ENCODE results near the gene WNT8B. TPM values are rescaled to one million over a fixed set of nuclear protein-coding genes. Genes with fewer than 3 reads are reported as not detected.

The WNT8B gene
- total and polyA plus RNA-seq, 2 donors (not counting 1 experiment from before 2014, with no cell fraction given) = not detected

GRCh38 chr10:100509241-100509840 lies 46.5 kb downstream of the WNT8B start:
- Histone ChIP-seq H3K79me2 (ENCODE audit: control insufficient read depth, insufficient read depth, low read length) (no peaks in the 10 kb centered on the region), H3K4me1 (ENCODE audit: control insufficient read depth in 2 of 2, insufficient read depth in 2 of 2, low read length in 2 of 2) (no peaks in the 10 kb centered on the region), H3K27me3 (replicated peaks in 1 of 4; ENCODE audit: control extremely low read depth in 1 of 4, control insufficient read depth in 3 of 4, insufficient read depth in 4 of 4, low read length in 3 of 4) (no peaks in the 10 kb centered on the region), H2AFZ (ENCODE audit: insufficient read depth, low read depth, low read length, poor library complexity, severe bottlenecking) (no peak overlapping the region), H3K27ac (ENCODE audit: low read length in 2 of 2) (no peak overlapping the region), H3K9me3 (ENCODE audit: control extremely low read depth in 1 of 3, control insufficient read depth in 2 of 3, insufficient read depth in 1 of 3, low read length in 2 of 3) (no peaks in the 10 kb centered on the region), H4K20me1 (ENCODE audit: control insufficient read depth, insufficient read depth, low read length, poor library complexity, severe bottlenecking) (no peaks in the 10 kb centered on the region), H3K36me3 (replicated peaks in 1 of 2; ENCODE audit: control extremely low read depth in 1 of 2, control insufficient read depth in 1 of 2, extremely low read depth in 1 of 2, insufficient read depth in 2 of 2, low read length in 1 of 2) (peaks cover 0 to 13% of the 10 kb centered on the region in 2 experiments), H3K4me3 (ENCODE audit: control extremely low read depth in 1 of 5, extremely low read depth in 1 of 5, insufficient read depth in 1 of 5, low read depth in 2 of 5, low read length in 4 of 5) (no peak overlapping the region), H3K9ac (ENCODE audit: low read length) (no peak overlapping the region), H3K4me2 (replicated peaks; ENCODE audit: low read depth, low read length, poor library complexity, severe bottlenecking) (no peak overlapping the region)
- H3K9me3 Mint-ChIP-seq (ENCODE audit: insufficient read depth) = no peaks in the 10 kb centered on the region
- CTCF ChIA-PET = interaction anchor here (0.7 to 1.8 kb wide), 7 partner anchors 9 to 663 kb away, joined by 3 to 5 read pairs (median 4); no protein-coding TSS in a partner anchor
- no peak overlapping the region for H3K4me3 Mint-ChIP-seq
- no peak overlapping the region for H3K27ac Mint-ChIP-seq
- no peak for DNase-seq
- POLR2A ChIA-PET = no interaction called here
- ATAC-seq (ENCODE audit: low read depth) = no peak
- 86% methylated on average over 6 of the region's 8 CpGs for WGBS (ENCODE audit: insufficient coverage)
- no peaks in the 10 kb centered on the region for H3K27me3 Mint-ChIP-seq
- H3K4me1 Mint-ChIP-seq = no peaks in the 10 kb centered on the region
- TF ChIP-seq CTCF (IDR thresholded peaks at IDR 0.05) = no peak
- intact Hi-C loops (cut with micrococcal nuclease) = no loop called here

GRCh38 chr10:100510533-100511308 lies 47.9 kb downstream of the WNT8B start:
- TF ChIP-seq CTCF (IDR thresholded peaks at IDR 0.05) (no peak), EZH2 (IDR thresholded peaks at IDR 0.05; ENCODE audit: borderline replicate concordance, insufficient read depth, low read depth, low read length, poor library complexity, severe bottlenecking) (no peak)
- no peaks in the 10 kb centered on the region for H3K4me1 ChIP-seq (ENCODE audit: control insufficient read depth in 2 of 2, insufficient read depth in 2 of 2, low read length in 2 of 2)
- H3K27ac ChIP-seq (ENCODE audit: low read length in 2 of 2) = no peak overlapping the region
- no peak overlapping the region for H3K4me3 Mint-ChIP-seq
- H3K9me3 Mint-ChIP-seq (ENCODE audit: insufficient read depth) = no peaks in the 10 kb centered on the region
- no peak overlapping the region for H3K27ac Mint-ChIP-seq
- H3K4me2 ChIP-seq (replicated peaks; ENCODE audit: low read depth, low read length, poor library complexity, severe bottlenecking) = no peak overlapping the region
- H3K4me1 Mint-ChIP-seq = no peaks in the 10 kb centered on the region
- DNase-seq (no peak), ATAC-seq (ENCODE audit: low read depth) (no peak)
- WGBS (ENCODE audit: insufficient coverage) = 43% methylated on average over 7 of the region's 7 CpGs
- no peaks in the 10 kb centered on the region for H4K20me1 ChIP-seq (ENCODE audit: control insufficient read depth, insufficient read depth, low read length, poor library complexity, severe bottlenecking)
- H3K27me3 Mint-ChIP-seq = no peaks in the 10 kb centered on the region
- no peaks in the 10 kb centered on the region for H3K27me3 ChIP-seq (replicated peaks in 1 of 4; ENCODE audit: control extremely low read depth in 1 of 4, control insufficient read depth in 3 of 4, insufficient read depth in 4 of 4, low read length in 3 of 4)
- intact Hi-C loops (cut with micrococcal nuclease) = no loop called here
- ChIA-PET POLR2A (no interaction called here), CTCF (interaction anchor here (0.6 to 1.8 kb wide), 3 partner anchors 11 to 25 kb away, joined by 3 to 6 read pairs (median 3); partner anchors contain the start of gene HIF1AN)
- no peak overlapping the region for H2AFZ ChIP-seq (ENCODE audit: insufficient read depth, low read depth, low read length, poor library complexity, severe bottlenecking)
- H3K36me3 ChIP-seq (replicated peaks in 1 of 2; ENCODE audit: control extremely low read depth in 1 of 2, control insufficient read depth in 1 of 2, extremely low read depth in 1 of 2, insufficient read depth in 2 of 2, low read length in 1 of 2) = peaks cover 0 to 10% of the 10 kb centered on the region in 2 experiments
- H3K9me3 ChIP-seq (ENCODE audit: control extremely low read depth in 1 of 3, control insufficient read depth in 2 of 3, insufficient read depth in 1 of 3, low read length in 2 of 3) = no peaks in the 10 kb centered on the region
- H3K4me3 ChIP-seq (ENCODE audit: control extremely low read depth in 1 of 5, extremely low read depth in 1 of 5, insufficient read depth in 1 of 5, low read depth in 2 of 5, low read length in 4 of 5) = no peak overlapping the region
- no peak overlapping the region for H3K9ac ChIP-seq (ENCODE audit: low read length)
- no peaks in the 10 kb centered on the region for H3K79me2 ChIP-seq (ENCODE audit: control insufficient read depth, insufficient read depth, low read length)

Data from B cell (primary cell).